Dedifferentiated amniotic fluid mesenchymal stem cell (primary cell): ENCODE measurements around the gene MMP19.
A peak's percentile ranks its signal among the peaks of the same experiment; 100 is the strongest.

Experiments
- DNase-seq: peaks from one replicate; pipeline ENCODE4 v3.0.0-alpha.2; 2016; ENCODE audit errors: extremely low spot score

MMP19 gene

DNA sequence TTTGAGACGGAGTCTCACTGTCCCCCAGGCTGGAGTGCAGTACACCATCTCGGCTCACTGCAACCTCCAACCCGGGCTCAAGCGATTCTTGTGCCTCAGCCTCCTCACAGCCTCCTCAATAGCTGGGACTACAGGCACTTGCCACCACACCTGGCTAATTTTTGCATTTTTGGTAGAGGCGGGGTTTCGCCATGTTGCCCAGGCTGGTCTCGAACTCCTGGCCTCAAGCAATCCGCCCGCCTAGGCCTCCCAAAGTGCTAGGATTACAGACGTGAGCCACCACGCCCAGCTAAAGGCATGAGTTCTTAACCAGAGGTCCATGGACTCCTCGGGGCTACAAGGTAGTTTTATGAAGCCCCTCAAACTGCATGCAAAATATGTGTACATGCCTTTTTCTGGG, 27.3 kb downstream of the MMP19 start:
- DNase-seq: no peak

DNA sequence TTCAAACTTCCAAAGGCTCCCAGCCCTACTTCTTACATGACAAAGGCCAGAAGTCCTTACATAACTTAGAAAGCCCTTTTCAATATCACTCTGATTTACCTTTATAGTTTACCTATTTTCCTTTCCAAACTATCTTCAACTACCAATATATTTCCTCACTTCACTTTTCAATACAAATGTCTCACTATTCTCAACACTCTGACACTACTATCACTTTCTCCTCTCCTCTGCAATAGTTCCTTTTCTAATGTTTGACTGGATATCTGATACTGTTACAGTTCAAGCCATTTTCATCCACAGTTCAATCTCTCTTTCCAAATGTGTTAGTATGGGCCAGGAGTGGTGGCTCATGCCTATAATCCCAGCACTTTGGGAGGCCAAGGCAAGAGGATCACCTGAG, 28.5 kb downstream of the MMP19 start:
- no peak for DNase-seq

DNA sequence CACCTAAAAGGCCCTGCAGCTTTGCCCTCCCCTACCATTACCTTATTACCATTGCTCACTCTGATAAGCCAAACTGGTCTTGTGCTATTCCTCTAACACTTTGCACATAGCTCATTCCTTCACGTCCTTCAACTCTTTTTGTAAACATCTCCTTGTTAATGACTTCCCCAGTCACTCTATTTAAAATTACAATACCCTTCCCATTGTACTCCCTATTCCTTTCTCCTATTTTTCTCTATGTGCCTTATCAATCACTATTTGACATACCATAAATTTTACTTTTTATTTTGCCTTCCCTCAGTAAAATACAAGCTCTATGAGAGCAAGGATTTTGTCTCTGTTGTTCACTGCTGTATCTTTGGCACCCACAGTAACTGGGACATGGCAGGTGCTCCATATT, 30.6 kb downstream of the MMP19 start:
- no peak for DNase-seq

DNA sequence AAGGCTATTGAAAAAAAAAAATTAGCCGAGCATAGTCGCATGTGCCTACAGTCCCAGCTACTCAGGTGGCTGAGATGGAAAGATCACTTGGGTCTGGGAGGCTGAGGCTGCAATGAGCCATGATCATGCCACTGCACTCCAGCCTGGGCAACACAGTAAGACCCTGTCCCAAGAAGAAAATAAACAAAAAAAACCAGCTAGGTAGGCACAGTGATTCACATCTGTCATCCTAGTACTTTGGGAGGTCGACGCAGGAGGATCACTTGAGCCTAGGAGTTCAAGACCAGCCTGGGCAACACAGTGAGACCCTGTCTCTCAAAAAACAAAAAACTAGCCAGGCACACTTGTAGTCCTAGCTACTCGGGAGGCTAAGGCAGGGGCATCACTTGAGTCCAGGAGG, 33.5 kb downstream of the MMP19 start:
- no peak for DNase-seq

DNA sequence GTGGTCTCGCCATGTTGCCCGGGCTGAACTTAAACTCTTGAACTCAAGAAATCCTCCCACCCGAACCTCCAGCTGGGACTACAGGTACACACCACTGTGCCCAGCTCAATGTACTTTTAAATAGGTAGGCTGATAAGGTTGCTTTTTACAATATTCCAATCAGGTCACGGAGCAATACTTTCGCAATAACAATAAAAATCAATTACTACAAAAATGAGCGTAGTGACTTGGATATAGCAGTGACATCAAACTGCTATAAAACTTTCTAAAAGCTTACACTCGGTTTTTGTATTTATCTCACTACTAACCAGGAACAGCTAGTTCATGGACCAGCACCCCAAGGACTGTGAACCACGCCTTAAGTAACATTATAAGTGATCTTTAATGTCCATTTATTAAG, 35.8 kb downstream of the MMP19 start:
- no peak for DNase-seq

DNA sequence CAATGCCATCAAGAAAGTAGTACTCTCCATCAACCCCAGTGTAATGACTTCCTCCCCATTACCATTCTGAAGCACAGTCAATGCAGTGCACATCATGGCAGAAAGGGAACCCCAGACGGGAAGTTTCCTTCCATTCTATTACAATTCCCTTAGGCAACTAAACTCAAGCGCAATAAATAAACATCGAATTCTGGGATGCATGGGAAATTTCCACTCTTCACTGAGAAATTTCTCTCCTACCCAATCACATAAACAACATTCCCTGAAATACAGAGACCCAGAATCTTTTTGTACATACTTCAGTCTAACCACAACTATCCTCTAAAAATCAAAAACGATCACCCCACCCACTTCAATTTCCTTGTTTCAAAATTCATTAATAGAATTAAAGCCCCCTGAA, 45.2 kb downstream of the MMP19 start:
- DNase-seq: no peak

DNA sequence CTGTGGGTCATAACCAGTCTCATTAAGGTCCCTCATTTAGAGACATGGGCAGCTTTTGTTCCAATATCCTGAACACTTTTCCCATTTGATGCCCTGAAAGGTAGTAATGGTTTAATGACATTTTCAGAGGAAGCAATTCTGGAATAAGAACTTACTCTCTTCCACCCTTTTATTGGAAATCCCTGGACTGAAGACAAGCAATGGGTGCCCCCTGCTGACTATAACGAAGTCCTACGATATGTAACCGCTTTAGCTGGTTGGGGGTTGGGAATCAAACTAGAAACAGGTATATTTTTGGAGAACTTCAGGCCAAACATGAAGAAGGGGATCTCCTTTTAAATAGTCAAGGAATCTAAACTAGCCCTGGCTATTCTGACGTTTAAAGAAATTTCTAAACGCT, 45.7 kb downstream of the MMP19 start:
- DNase-seq: peak; percentile 14

DNA sequence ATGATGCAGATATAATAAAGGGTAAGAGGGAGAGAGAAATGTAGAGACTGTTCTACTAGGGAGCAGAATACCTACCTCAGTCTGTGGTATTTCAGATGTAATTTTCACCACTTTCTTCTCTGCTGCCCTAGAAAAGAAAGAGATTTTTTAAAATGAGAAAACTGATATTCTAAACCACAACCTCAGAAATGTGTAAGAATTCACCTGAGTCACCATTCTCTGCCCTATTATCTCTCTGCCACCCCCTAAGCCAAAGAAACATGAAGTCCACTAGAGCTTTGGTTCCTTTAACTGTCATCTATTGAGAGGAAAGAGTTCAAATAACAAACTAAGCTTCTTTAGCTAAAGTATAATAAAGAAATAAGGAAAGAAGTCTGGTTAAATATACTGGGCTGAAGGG, 46.8 kb downstream of the MMP19 start:
- DNase-seq: no peak

DNA sequence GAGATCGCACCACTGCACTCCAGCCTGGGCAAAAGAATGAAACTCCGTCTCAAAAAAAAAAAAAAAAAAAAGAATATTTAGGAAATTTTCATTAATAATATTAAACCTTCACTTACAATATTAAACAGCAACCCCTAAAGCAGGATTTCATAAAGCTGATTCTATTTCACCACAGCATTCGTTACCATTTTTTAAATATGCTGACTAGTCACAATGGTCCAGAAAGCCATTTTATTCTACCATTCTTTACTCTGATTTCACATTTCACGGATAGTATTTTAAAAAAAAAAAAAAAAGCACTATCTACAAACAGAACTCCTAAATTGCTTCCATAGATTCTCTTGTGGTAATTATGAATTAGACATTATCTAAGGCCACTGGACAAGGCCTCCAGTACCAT, 52.8 kb downstream of the MMP19 start:
- DNase-seq: no peak

DNA sequence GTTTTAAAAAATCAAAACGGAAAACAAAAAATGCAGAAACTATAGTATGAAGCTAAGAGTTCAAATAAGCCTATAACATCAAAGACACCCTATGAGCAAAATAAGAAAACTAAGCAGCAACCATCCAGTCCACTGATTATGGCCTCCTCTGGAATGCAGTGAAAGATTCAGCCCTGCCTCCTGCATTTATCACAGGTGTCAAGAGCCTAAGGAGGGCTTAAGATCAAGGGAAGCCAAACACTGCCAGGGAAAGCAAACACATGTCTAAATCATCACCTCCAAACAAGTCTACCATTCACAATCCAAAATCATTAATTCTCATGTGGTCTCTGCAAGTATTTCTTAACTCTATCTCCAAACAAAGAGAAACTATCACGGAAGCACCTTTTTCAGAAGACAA, 53.6 kb downstream of the MMP19 start:
- DNase-seq: no peak

DNA sequence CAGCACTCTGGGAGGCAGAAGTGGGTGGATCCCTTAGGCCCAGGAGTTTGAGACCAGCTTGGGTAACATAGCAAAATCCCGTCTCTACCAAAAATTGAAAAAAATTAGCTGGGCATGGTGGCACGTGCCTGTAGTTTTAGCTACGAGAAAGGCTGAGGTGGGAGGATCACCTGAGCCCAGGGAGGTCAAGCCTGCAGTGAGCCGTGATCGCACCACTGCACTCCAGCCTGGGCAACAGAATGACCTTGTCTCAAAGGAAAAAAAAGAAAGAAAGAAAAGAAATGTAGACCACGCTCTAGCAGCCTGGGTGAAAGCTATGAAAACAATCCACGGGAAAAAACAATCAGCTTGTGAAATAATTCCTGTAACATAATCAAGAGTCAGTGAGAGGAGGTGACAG, 54.2 kb downstream of the MMP19 start:
- no peak for DNase-seq
